HepG2 (cell line): Measurements from ENCODE around the gene EHD1. TPM values are rescaled to one million over a fixed set of nuclear protein-coding genes. Genes with fewer than 3 reads are reported as not detected.

ENCODE experiments used
- HNRNPH1 ChIP-seq: fragments of 200-400 bp; formaldehyde crosslinking; optimal IDR thresholded peaks from 2 replicates; pipeline ENCODE3; 2017; ENCODE audit warnings: mild to moderate bottlenecking, low read depth, low read length
- KDM3A ChIP-seq: IDR thresholded peaks from 2 replicates; pipeline ENCODE4 v1.6.1; 2018; ENCODE audit warnings: low read depth, missing compliant biosample characterization
- KDM5A ChIP-seq: fragments of 200-600 bp; sonication (generic); IDR thresholded peaks from 2 replicates; pipeline ENCODE4 v1.7.0; 2018; ENCODE audit warnings: antibody characterized with exemption, mild to moderate bottlenecking, low read length, borderline replicate concordance
- MIER3 ChIP-seq: IDR thresholded peaks from 2 replicates; pipeline ENCODE4 v1.6.1; 2016; ENCODE audit warnings: missing compliant biosample characterization, borderline replicate concordance
- RBAK ChIP-seq: sonication (generic); formaldehyde crosslinking; IDR thresholded peaks from 2 replicates; pipeline ENCODE4 v1.5.1; 2020; ENCODE audit warnings: mild to moderate bottlenecking, missing genetic modification reagents
- STAG1 ChIP-seq: sonication (generic); formaldehyde crosslinking; IDR thresholded peaks from 2 replicates; pipeline ENCODE4 v1.4.0; 2020; ENCODE audit warnings: missing genetic modification reagents
- U2AF2 ChIP-seq: fragments of 200-400 bp; formaldehyde crosslinking; IDR thresholded peaks from 2 replicates; pipeline ENCODE4 v1.6.1; 2017; ENCODE audit warnings: low read depth, mild to moderate bottlenecking, low read length
- ZFYVE20 ChIP-seq: sonication (generic); formaldehyde crosslinking; IDR thresholded peaks from 2 replicates; pipeline ENCODE4 v1.8.0; 2023; ENCODE audit warnings: low read depth, mild to moderate bottlenecking, moderate library complexity, missing genetic modification reagents, borderline replicate concordance
- ZNF292 ChIP-seq: sonication (generic); formaldehyde crosslinking; IDR thresholded peaks from 2 replicates; pipeline ENCODE4 v1.8.1; 2022; ENCODE audit warnings: mild to moderate bottlenecking, low read depth, missing genetic modification reagents, borderline replicate concordance
- ZNF382 ChIP-seq: sonication (generic); formaldehyde crosslinking; IDR thresholded peaks from 2 replicates; pipeline ENCODE4 v1.5.0; 2020; ENCODE audit warnings: missing genetic modification reagents, mild to moderate bottlenecking, borderline replicate concordance
- ZNF550 ChIP-seq: sonication (generic); formaldehyde crosslinking; IDR thresholded peaks from 2 replicates; pipeline ENCODE4 v1.4.0; 2020; ENCODE audit warnings: mild to moderate bottlenecking, missing genetic modification reagents, borderline replicate concordance
- ZNF629 ChIP-seq: sonication (generic); formaldehyde crosslinking; conservative IDR thresholded peaks from 2 replicates; pipeline ENCODE4 v1.5.0; 2020; ENCODE audit warnings: missing genetic modification reagents
- ZNF766 ChIP-seq: sonication (generic); formaldehyde crosslinking; IDR thresholded peaks from 2 replicates; pipeline ENCODE4 v1.5.0; 2020; ENCODE audit warnings: missing genetic modification reagents, borderline replicate concordance
- polyA plus RNA-seq, 8 experiments: library from polyadenylated mRNA; depleted of rRNA in 3 of 8; stranded (reverse) in 7 of 8; unstranded in 1 of 8; fragments of >200 nt; fragmentation: Illumina TruSeq in 4 of 8; extraction: Trizol in 4 of 8; gene quantifications; 2 replicates each; pipeline versions ENCODE4 v1.2.1 to v1.2.3, GENCODE V29; 2011 to 2016; ENCODE audit warnings: low read depth in 4 of 8, missing spikeins in 1 of 8, mixed read lengths in 1 of 8; ENCODE audit not compliant: insufficient read depth in 1 of 8
- total RNA-seq, 5 experiments: library from RNA; depleted of rRNA; stranded (reverse); fragments of >200 nt; fragmentation: Illumina TruSeq; extraction: Trizol; gene quantifications; 2 replicates each; pipeline ENCODE4 v1.2.3, GENCODE V29; 2016; ENCODE audit warnings: low read depth in 1 of 5
- TF ChIP-seq, protein P1 (sequence below): sonication (generic); formaldehyde crosslinking; IDR thresholded peaks from 2 replicates; pipeline ENCODE4 v1.5.0; 2020; ENCODE audit warnings: mild to moderate bottlenecking, missing genetic modification reagents
- TF ChIP-seq, protein P2 (sequence below): sonication (generic); formaldehyde crosslinking; IDR thresholded peaks from 2 replicates; pipeline ENCODE4 v1.5.1; 2020; ENCODE audit warnings: missing genetic modification reagents, mild to moderate bottlenecking, borderline replicate concordance
- TF ChIP-seq, protein P3 (sequence below): sonication (generic); formaldehyde crosslinking; IDR thresholded peaks from 2 replicates; pipeline ENCODE4 v1.4.0; 2020; ENCODE audit warnings: missing genetic modification reagents
- TF ChIP-seq, protein P4 (sequence below): sonication (generic); formaldehyde crosslinking; IDR thresholded peaks from 2 replicates; pipeline ENCODE4 v1.8.1; 2022; ENCODE audit warnings: low read depth, mild to moderate bottlenecking, missing genetic modification reagents
- TF ChIP-seq, protein P5 (sequence below): sonication (generic); formaldehyde crosslinking; IDR thresholded peaks from 2 replicates; pipeline ENCODE4 v1.4.0; 2020; ENCODE audit warnings: missing genetic modification reagents

The EHD1 gene
- total and polyA plus RNA-seq, 2 of the 13 experiments (the other 11 are each of a cell fraction or from before 2014, with no cell fraction given) = 23.6 to 26.6 TPM

DNA sequence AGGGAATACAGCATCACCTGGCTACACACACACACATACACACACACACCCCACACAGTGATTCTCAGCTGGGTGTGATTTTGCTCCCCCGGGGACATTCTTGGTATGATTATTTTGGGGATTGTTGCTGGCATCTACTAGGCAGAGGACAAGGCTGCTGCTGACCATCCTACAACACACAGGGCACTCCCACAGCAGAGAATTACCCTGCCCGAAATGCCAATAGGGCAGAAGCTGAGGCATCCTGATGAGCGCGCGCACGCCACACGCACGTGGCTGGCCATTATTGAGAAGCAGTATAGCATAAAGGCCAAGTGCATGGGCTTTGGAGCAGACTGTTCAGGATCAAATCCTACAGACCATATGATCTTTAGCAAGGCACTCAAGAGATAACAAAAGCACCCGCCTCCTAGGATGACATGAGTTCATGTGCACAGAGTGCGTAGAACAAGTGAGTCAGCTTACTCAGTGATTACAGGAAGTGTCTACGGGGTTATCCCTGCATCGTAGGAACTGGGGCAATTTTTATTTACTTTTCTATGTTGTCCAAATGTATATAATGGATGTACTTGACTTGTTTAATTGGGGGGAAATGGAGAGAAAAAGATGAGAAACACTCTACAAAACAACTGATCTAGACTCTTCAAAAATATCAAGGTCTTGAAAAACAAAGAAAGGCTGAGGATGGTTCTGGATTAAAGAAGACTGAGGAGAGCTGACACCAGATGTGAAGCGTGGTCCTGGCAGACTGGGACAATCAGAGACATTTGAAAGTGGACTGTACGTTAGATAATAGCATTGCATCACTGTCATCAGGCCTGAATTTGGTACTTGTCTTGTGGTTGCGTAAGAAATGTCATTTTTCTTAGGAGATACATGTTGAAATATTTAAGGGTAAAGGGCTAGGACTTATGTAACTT is 7.2 kb upstream of the EHD1 start (continued):
- TF ChIP-seq, protein P1, sequence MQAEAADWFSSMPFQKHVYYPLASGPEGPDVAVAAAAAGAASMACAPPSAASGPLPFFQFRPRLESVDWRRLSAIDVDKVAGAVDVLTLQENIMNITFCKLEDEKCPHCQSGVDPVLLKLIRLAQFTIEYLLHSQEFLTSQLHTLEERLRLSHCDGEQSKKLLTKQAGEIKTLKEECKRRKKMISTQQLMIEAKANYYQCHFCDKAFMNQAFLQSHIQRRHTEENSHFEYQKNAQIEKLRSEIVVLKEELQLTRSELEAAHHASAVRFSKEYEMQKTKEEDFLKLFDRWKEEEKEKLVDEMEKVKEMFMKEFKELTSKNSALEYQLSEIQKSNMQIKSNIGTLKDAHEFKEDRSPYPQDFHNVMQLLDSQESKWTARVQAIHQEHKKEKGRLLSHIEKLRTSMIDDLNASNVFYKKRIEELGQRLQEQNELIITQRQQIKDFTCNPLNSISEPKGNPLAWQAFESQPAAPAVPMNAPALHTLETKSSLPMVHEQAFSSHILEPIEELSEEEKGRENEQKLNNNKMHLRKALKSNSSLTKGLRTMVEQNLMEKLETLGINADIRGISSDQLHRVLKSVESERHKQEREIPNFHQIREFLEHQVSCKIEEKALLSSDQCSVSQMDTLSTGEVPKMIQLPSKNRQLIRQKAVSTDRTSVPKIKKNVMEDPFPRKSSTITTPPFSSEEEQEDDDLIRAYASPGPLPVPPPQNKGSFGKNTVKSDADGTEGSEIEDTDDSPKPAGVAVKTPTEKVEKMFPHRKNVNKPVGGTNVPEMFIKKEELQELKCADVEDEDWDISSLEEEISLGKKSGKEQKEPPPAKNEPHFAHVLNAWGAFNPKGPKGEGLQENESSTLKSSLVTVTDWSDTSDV = no peak
- TF ChIP-seq, protein P2, sequence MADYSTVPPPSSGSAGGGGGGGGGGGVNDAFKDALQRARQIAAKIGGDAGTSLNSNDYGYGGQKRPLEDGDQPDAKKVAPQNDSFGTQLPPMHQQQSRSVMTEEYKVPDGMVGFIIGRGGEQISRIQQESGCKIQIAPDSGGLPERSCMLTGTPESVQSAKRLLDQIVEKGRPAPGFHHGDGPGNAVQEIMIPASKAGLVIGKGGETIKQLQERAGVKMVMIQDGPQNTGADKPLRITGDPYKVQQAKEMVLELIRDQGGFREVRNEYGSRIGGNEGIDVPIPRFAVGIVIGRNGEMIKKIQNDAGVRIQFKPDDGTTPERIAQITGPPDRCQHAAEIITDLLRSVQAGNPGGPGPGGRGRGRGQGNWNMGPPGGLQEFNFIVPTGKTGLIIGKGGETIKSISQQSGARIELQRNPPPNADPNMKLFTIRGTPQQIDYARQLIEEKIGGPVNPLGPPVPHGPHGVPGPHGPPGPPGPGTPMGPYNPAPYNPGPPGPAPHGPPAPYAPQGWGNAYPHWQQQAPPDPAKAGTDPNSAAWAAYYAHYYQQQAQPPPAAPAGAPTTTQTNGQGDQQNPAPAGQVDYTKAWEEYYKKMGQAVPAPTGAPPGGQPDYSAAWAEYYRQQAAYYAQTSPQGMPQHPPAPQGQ (CRISPR knock-in tag) = no peak
- TF ChIP-seq ZFYVE20 (CRISPR knock-in tag) = no peak
- TF ChIP-seq, protein P3, sequence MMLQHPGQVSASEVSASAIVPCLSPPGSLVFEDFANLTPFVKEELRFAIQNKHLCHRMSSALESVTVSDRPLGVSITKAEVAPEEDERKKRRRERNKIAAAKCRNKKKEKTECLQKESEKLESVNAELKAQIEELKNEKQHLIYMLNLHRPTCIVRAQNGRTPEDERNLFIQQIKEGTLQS = no peak; the same call in 1 of the 2 replicates
- no peak for TF ChIP-seq ZNF550 (CRISPR knock-in tag)
- TF ChIP-seq ZNF382 (CRISPR knock-in tag) = no peak
- TF ChIP-seq U2AF2 = no peak
- no peak for TF ChIP-seq STAG1 (CRISPR knock-in tag)
- TF ChIP-seq KDM3A (CRISPR knock-in tag) = no peak
- TF ChIP-seq, protein P4, sequence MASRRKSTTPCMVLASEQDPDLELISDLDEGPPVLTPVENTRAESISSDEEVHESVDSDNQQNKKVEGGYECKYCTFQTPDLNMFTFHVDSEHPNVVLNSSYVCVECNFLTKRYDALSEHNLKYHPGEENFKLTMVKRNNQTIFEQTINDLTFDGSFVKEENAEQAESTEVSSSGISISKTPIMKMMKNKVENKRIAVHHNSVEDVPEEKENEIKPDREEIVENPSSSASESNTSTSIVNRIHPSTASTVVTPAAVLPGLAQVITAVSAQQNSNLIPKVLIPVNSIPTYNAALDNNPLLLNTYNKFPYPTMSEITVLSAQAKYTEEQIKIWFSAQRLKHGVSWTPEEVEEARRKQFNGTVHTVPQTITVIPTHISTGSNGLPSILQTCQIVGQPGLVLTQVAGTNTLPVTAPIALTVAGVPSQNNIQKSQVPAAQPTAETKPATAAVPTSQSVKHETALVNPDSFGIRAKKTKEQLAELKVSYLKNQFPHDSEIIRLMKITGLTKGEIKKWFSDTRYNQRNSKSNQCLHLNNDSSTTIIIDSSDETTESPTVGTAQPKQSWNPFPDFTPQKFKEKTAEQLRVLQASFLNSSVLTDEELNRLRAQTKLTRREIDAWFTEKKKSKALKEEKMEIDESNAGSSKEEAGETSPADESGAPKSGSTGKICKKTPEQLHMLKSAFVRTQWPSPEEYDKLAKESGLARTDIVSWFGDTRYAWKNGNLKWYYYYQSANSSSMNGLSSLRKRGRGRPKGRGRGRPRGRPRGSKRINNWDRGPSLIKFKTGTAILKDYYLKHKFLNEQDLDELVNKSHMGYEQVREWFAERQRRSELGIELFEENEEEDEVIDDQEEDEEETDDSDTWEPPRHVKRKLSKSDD (CRISPR knock-in tag) = 0 out of 2 replicates have a peak, but pooled peaks have one; percentile 37
- TF ChIP-seq ZNF629 (CRISPR knock-in tag) = no peak
- no peak for TF ChIP-seq KDM5A
- TF ChIP-seq ZNF766 (CRISPR knock-in tag) = no peak
- no peak for TF ChIP-seq ZNF292
- TF ChIP-seq HNRNPH1 = no peak
- TF ChIP-seq RBAK (CRISPR knock-in tag) = no peak
- TF ChIP-seq, protein P5, sequence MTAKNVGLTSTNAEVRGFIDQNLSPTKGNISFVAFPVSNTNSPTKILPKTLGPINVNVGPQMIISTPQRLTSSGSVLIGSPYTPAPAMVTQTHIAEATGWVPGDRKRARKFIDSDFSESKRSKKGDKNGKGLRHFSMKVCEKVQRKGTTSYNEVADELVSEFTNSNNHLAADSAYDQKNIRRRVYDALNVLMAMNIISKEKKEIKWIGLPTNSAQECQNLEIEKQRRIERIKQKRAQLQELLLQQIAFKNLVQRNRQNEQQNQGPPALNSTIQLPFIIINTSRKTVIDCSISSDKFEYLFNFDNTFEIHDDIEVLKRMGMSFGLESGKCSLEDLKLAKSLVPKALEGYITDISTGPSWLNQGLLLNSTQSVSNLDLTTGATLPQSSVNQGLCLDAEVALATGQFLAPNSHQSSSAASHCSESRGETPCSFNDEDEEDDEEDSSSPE (CRISPR knock-in tag) = no peak
- TF ChIP-seq MIER3 = peak; percentile 26; the same call in 1 of the 2 replicates
